GM12891 (cell line): ENCODE measurements around the gene FBXO22.

Experiments used
- PAX5 ChIP-seq: IDR thresholded peaks from 2 replicates; pipeline ENCODE4 v1.6.1; 2011; ENCODE audit warnings: low read length, moderate library complexity, mild to moderate bottlenecking; ENCODE audit not compliant: insufficient read depth, severe bottlenecking
- POLR2A ChIP-seq: IDR thresholded peaks from 2 replicates; pipeline ENCODE4 v1.6.1; 2011; ENCODE audit warnings: low read depth, low read length, control low read depth
- POLR2AphosphoS5 ChIP-seq: IDR thresholded peaks from 2 replicates; pipeline ENCODE4 v1.6.1; 2011; ENCODE audit warnings: low read depth, low read length, control low read depth
- POU2F2 ChIP-seq: IDR thresholded peaks from 2 replicates; pipeline ENCODE4 v1.6.1; 2011; ENCODE audit warnings: low read depth, mild to moderate bottlenecking, control low read depth, low read length, moderate library complexity
- SPI1 ChIP-seq: IDR thresholded peaks from 2 replicates; pipeline ENCODE4 v1.6.1; 2011; ENCODE audit warnings: low read depth, low read length, control low read depth
- TAF1 ChIP-seq: IDR thresholded peaks from 2 replicates; pipeline ENCODE4 v1.6.1; 2011; ENCODE audit warnings: low read depth, low read length, control low read depth

- no peak for TF ChIP-seq POLR2AphosphoS5
- no peak for TF ChIP-seq POLR2A
- no peak for TF ChIP-seq SPI1
- TF ChIP-seq PAX5: no peak
- TF ChIP-seq POU2F2: no peak
- TF ChIP-seq TAF1: no peak
Observed at GRCh38 chr15:75905231-75905630, 1.6 kb downstream of the FBXO22 start.
